Hepatocyte (in vitro differentiated cells): ENCODE data around the gene SRPK1.

Source experiments
- EZH2 ChIP-seq: fragments of 200-600 bp; sonication (generic); IDR thresholded peaks from 2 replicates; pipeline ENCODE4 v1.6.1; 2016; ENCODE audit warnings: antibody characterized with exemption, mild to moderate bottlenecking, borderline replicate concordance
- EZH2phosphoT487 ChIP-seq: fragments of 200-600 bp; sonication (generic); IDR thresholded peaks from one replicate; pipeline ENCODE4 v1.6.1; 2018; ENCODE audit warnings: antibody characterized with exemption, mild to moderate bottlenecking, low read depth, moderate library complexity; ENCODE audit not compliant: unreplicated experiment, severe bottlenecking
- TF ChIP-seq, protein P1 (sequence below): fragments of 200-600 bp; sonication (generic); IDR thresholded peaks from 2 replicates; pipeline ENCODE4 v1.5.1; 2016; ENCODE audit warnings: antibody characterized with exemption, mild to moderate bottlenecking; ENCODE audit not compliant: poor library complexity

DNA sequence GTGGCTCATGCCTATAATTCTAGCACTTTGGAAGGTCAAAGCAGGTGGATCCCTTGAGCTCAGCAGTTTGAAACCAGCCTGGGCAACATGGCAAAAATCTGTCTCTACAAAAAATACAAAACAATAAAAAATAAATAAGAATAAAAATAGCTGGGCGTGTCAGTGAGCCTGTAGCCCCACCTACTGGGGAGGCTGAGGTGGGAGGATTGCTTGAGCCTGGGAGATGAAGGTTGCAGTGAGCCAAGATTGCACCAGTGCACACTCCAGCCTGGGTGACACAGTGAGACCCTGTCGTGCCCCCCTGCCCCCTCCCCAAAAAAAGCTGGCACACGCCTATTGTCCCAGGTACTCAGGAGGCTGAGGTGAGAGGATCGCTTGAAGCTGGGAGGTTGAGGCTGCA lies 35.1 kb upstream of the SRPK1 start:
- TF ChIP-seq, protein P1, sequence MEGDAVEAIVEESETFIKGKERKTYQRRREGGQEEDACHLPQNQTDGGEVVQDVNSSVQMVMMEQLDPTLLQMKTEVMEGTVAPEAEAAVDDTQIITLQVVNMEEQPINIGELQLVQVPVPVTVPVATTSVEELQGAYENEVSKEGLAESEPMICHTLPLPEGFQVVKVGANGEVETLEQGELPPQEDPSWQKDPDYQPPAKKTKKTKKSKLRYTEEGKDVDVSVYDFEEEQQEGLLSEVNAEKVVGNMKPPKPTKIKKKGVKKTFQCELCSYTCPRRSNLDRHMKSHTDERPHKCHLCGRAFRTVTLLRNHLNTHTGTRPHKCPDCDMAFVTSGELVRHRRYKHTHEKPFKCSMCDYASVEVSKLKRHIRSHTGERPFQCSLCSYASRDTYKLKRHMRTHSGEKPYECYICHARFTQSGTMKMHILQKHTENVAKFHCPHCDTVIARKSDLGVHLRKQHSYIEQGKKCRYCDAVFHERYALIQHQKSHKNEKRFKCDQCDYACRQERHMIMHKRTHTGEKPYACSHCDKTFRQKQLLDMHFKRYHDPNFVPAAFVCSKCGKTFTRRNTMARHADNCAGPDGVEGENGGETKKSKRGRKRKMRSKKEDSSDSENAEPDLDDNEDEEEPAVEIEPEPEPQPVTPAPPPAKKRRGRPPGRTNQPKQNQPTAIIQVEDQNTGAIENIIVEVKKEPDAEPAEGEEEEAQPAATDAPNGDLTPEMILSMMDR: no peak
- TF ChIP-seq EZH2phosphoT487 (no peak), EZH2 (no peak)
